Upper lobe of left lung (tissue), 4 donors: Measurements from ENCODE around the gene MTM1.

Source experiments
- CTCF ChIP-seq, 6 experiments: fragments of 450-650 bp in 4 of 6; fragments of 200-600 bp in 2 of 6; sonication (generic) in 2 of 6; IDR thresholded peaks; one replicate each; pipeline ENCODE4 v1.5.1; 2016 to 2019; ENCODE audit warnings: antibody characterized with exemption in 6 of 6
- POLR2AphosphoS5 ChIP-seq, 2 donors: sonication (generic); formaldehyde crosslinking; IDR thresholded peaks; one replicate each; pipeline ENCODE4 v1.5.1; 2017; ENCODE audit warnings: antibody characterized with exemption in 2 of 2

- TF ChIP-seq POLR2AphosphoS5 (IDR thresholded peaks at IDR 0.05): no peak
- no peak for TF ChIP-seq CTCF (IDR thresholded peaks at IDR 0.05)
Observed at GRCh38 chrX:150692296-150692695, 123.9 kb downstream of the MTM1 start.
